ENCODE results near the gene FAN1.

DNA sequence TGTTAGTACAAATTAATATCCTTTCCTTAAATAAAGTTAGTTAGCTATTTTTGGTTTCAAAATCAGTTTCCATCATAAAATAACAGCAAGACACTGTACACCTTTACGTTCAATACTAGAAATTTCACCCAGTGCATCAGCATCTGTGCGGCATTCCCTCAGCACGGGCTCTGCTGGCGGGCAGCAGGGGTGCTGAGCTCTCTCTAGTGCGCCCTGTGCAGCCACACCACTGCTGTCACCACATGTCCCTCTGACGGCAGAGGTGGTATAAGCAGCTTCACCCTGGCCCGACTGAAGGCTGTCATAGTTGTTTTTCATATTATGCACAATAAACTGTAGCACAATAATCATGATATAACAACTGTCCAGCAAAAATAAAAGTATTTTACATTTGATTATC is 35.4 kb downstream of the FAN1 start:
- TF ChIP-seq, protein P1, sequence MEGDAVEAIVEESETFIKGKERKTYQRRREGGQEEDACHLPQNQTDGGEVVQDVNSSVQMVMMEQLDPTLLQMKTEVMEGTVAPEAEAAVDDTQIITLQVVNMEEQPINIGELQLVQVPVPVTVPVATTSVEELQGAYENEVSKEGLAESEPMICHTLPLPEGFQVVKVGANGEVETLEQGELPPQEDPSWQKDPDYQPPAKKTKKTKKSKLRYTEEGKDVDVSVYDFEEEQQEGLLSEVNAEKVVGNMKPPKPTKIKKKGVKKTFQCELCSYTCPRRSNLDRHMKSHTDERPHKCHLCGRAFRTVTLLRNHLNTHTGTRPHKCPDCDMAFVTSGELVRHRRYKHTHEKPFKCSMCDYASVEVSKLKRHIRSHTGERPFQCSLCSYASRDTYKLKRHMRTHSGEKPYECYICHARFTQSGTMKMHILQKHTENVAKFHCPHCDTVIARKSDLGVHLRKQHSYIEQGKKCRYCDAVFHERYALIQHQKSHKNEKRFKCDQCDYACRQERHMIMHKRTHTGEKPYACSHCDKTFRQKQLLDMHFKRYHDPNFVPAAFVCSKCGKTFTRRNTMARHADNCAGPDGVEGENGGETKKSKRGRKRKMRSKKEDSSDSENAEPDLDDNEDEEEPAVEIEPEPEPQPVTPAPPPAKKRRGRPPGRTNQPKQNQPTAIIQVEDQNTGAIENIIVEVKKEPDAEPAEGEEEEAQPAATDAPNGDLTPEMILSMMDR (conservative IDR thresholded peaks at IDR 0.05 in 1 of 2, IDR thresholded peaks at IDR 0.05 in 1 of 2; ENCODE audit: low read depth in 1 of 2, low read length in 2 of 2) = no peak
- no peak for TF ChIP-seq EZH2 (IDR thresholded peaks at IDR 0.05; ENCODE audit: low read length, missing control alignments)

Measured in fibroblast of lung (primary cell).